Thymus (tissue), 11 donors: ENCODE measurements around the gene TBC1D8. TPM values are rescaled to one million over a fixed set of nuclear protein-coding genes. Genes with fewer than 3 reads are reported as not detected.
A peak's percentile ranks its signal among the peaks of the same experiment; 100 is the strongest.

Experiments used
- DNase-seq, 9 donors: peaks; one replicate each; pipeline ENCODE4 v3.0.0-alpha.2; 2013; ENCODE audit warnings: low spot score in 9 of 9, low read depth in 6 of 9, missing footprints in 1 of 9
- H3K27ac ChIP-seq, 2 donors: one replicate each; pipeline ENCODE4 v1.5.1; 2013; ENCODE audit warnings: control low read depth in 1 of 2, low read depth in 1 of 2, low read length in 1 of 2, mild to moderate bottlenecking in 1 of 2, moderate library complexity in 1 of 2
- H3K27me3 ChIP-seq, 2 donors: one replicate each; pipeline ENCODE4 v1.5.1; 2013; ENCODE audit warnings: low read length in 1 of 2; ENCODE audit not compliant: control insufficient read depth in 2 of 2, insufficient read depth in 1 of 2
- H3K36me3 ChIP-seq, 2 donors: one replicate each; pipeline ENCODE4 v1.5.1; 2013; ENCODE audit warnings: low read length in 1 of 2, mild to moderate bottlenecking in 1 of 2, moderate library complexity in 1 of 2; ENCODE audit not compliant: control insufficient read depth in 2 of 2, insufficient read depth in 2 of 2
- H3K4me1 ChIP-seq, 2 donors: one replicate each; pipeline ENCODE4 v1.5.1; 2013; ENCODE audit warnings: low read length in 2 of 2; ENCODE audit not compliant: control insufficient read depth in 2 of 2, insufficient read depth in 2 of 2
- H3K4me3 ChIP-seq, 2 donors: one replicate each; pipeline ENCODE4 v1.5.1; 2013; ENCODE audit warnings: low read length in 2 of 2, control low read depth in 1 of 2, mild to moderate bottlenecking in 1 of 2
- H3K9me3 ChIP-seq, 2 donors: one replicate each; pipeline ENCODE4 v1.5.1; 2013; ENCODE audit warnings: low read length in 1 of 2, mild to moderate bottlenecking in 1 of 2; ENCODE audit not compliant: control insufficient read depth in 2 of 2, insufficient read depth in 1 of 2
- WGBS: extraction: QIAGEN DNeasy Blood & Tissue Kit; methylation state at CpG from one replicate; pipeline ENCODE4 v1.1.7; 2013; 5-methylcytosine and 5-hydroxymethylcytosine counted together
- polyA plus RNA-seq: library from polyadenylated mRNA; stranded (reverse); fragments of 200-250 nt; gene quantifications from one replicate; pipeline ENCODE4 v1.2.3, GENCODE V29; 2013
- total RNA-seq: library from RNA; stranded (reverse); fragments of 120-200 nt; gene quantifications from one replicate; pipeline ENCODE4 v1.2.4, GENCODE V29; 2013
- donor health status: healthy.

Gene TBC1D8
- total and polyA plus RNA-seq, 2 donors, result 7.7 to 16.5 TPM

- 90% methylated on average over 8 of the region's 8 CpGs for WGBS
- Histone ChIP-seq H3K36me3 (peaks cover 0 to 2% of the 10 kb centered on the region in 2 donors), H3K27me3 (peaks cover 0 to 4% of the 10 kb centered on the region in 2 donors), H3K4me3 (no peak overlapping the region), H3K27ac (no peak overlapping the region), H3K4me1 (peaks cover 0 to 2% of the 10 kb centered on the region in 2 donors), H3K9me3 (no peaks in the 10 kb centered on the region)
- DNase-seq, result no peak
These were observed 162.4 kb downstream of the TBC1D8 start for GRCh38 chr2:100988630-100989417.

GRCh38 chr2:100987974-100988373 is 163.2 kb downstream of the TBC1D8 start:
- H3K9me3 ChIP-seq, result no peaks in the 10 kb centered on the region
- 93% methylated on average over 4 of the region's 4 CpGs for WGBS
- peaks cover 0 to 4% of the 10 kb centered on the region in 2 donors for H3K27me3 ChIP-seq
- no peak for DNase-seq
- no peak overlapping the region for H3K4me3 ChIP-seq
- peaks cover 0 to 10% of the 10 kb centered on the region in 2 donors for H3K4me1 ChIP-seq
- H3K36me3 ChIP-seq, result peaks cover 0 to 2% of the 10 kb centered on the region in 2 donors
- H3K27ac ChIP-seq, result no peak overlapping the region

- Histone ChIP-seq H3K4me3 (no peak overlapping the region), H3K36me3 (peaks cover 0 to 2% of the 10 kb centered on the region in 2 donors), H3K27me3 (peaks cover 0 to 4% of the 10 kb centered on the region in 2 donors), H3K27ac (no peak overlapping the region), H3K4me1 (peaks cover 0 to 10% of the 10 kb centered on the region in 2 donors), H3K9me3 (no peaks in the 10 kb centered on the region)
- DNase-seq, result no peak
- 93% methylated on average over 3 of the region's 3 CpGs for WGBS
These were observed 163.6 kb downstream of the TBC1D8 start for GRCh38 chr2:100987536-100987935.

GRCh38 chr2:100986157-100986556 is 165.0 kb downstream of the TBC1D8 start:
- Histone ChIP-seq H3K27me3 (peaks cover 0 to 4% of the 10 kb centered on the region in 2 donors), H3K36me3 (peaks cover 0 to 2% of the 10 kb centered on the region in 2 donors), H3K4me3 (no peak overlapping the region), H3K27ac (no peak overlapping the region), H3K9me3 (no peaks in the 10 kb centered on the region), H3K4me1 (peaks cover 0 to 14% of the 10 kb centered on the region in 2 donors)
- no peak for DNase-seq
- WGBS, result 90% methylated on average over 11 of the region's 11 CpGs

GRCh38 chr2:100984892-100985307 is 166.3 kb downstream of the TBC1D8 start:
- Histone ChIP-seq H3K4me1 (peaks cover 0 to 14% of the 10 kb centered on the region in 2 donors), H3K4me3 (no peak overlapping the region), H3K36me3 (peaks cover 0 to 2% of the 10 kb centered on the region in 2 donors), H3K27me3 (peaks cover 0 to 4% of the 10 kb centered on the region in 2 donors), H3K27ac (no peak overlapping the region), H3K9me3 (no peaks in the 10 kb centered on the region)
- WGBS, result 32% methylated on average over 7 of the region's 7 CpGs
- DNase-seq, result peak; percentile 53 to 86 (median 73)

- H3K27ac ChIP-seq, result no peak overlapping the region
- H3K27me3 ChIP-seq, result peaks cover under 1 to 4% of the 10 kb centered on the region in 2 donors
- DNase-seq, result no peak
- no peaks in the 10 kb centered on the region for H3K9me3 ChIP-seq
- peaks cover 0 to 14% of the 10 kb centered on the region in 2 donors for H3K4me1 ChIP-seq
- no peak overlapping the region for H3K4me3 ChIP-seq
- WGBS, result 91% methylated on average over 11 of the region's 11 CpGs
- H3K36me3 ChIP-seq, result peaks cover 0 to 2% of the 10 kb centered on the region in 2 donors
These were observed 167.4 kb downstream of the TBC1D8 start for GRCh38 chr2:100983684-100984310.

DNA sequence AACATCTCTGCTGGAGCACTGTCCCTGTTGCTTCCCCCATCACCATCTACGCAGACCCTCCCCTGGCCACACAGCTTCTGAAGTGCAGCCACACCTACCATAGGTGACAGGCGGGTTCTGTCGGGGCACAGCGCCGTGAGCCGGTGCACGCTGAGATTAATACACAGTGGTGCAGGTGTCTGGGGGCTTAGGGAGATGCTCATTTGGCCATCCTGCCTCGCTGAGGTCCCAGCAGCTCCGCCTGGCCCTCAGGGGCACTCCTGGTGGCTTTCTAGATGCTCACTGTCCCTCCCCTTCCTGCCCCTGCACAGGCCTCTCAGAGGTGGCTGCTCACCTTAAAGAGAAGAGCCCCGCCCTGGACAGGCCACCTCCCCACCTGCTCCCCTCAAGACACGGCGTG is 168.0 kb downstream of the TBC1D8 start:
- Histone ChIP-seq H3K36me3 (peaks cover 0 to 2% of the 10 kb centered on the region in 2 donors), H3K4me1 (peaks cover 0 to 16% of the 10 kb centered on the region in 2 donors), H3K27me3 (peaks cover 2 to 4% of the 10 kb centered on the region in 2 donors), H3K27ac (no peak overlapping the region), H3K4me3 (no peak overlapping the region), H3K9me3 (no peaks in the 10 kb centered on the region)
- 95% methylated on average over 12 of the region's 12 CpGs for WGBS
- no peak for DNase-seq

DNA sequence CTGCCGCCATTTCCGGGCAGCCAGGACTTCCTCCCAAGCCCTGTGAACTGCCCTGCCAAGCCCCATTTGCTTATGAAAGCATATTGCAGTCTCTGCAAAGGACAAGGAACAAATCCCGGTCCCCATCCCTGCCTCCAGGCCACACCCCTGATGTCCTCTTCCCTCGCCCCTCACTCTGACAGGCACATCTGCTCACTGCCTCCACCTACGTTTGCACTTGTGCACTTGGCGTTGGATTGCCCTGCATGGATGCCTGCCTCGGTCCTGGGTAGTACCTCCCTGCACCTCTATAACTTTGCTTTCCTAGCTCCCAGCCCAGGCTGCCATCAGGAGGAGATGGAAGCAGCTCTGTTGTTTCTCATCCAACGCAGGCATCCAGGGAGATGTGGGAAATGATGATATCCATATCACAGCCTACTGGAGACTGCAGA is 168.7 kb downstream of the TBC1D8 start:
- DNase-seq, result no peak
- 92% methylated on average over 8 of the region's 8 CpGs for WGBS
- H3K27ac ChIP-seq, result no peak overlapping the region

DNA sequence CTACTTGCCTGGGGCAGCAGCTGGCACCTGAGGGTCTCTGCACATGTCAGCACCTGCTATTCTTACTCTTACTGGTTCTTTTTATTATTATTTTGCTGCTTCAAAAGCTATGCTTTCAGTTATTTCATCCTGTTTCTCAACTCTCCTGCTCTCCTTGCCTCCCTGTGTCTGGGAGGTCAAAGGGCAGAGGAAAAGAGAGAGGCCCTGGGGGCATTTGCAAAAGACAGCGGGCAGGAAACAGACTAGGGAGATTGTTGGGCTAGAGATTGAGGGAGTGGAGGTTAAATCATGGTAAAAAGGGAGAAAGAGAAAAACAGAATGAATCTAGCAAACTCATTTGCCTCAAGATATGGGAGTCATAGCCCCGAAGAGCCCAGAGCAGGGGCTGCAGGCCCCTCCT is 170.2 kb downstream of the TBC1D8 start:
- peaks cover under 1 to 2% of the 10 kb centered on the region in 2 donors for H3K27me3 ChIP-seq
- no peak overlapping the region for H3K27ac ChIP-seq
- no peaks in the 10 kb centered on the region for H3K9me3 ChIP-seq
- no peak for DNase-seq
- WGBS, result 86% methylated on average over 2 of the region's 2 CpGs
- H3K4me1 ChIP-seq, result peaks cover 0 to 30% of the 10 kb centered on the region in 2 donors
- H3K4me3 ChIP-seq, result no peak overlapping the region
- H3K36me3 ChIP-seq, result no peaks in the 10 kb centered on the region

More for the DNA sequence above, 168.7 kb downstream of the TBC1D8 start:
- Histone ChIP-seq H3K36me3 (no peaks in the 10 kb centered on the region), H3K4me3 (no peak overlapping the region), H3K27me3 (peaks cover 2 to 4% of the 10 kb centered on the region in 2 donors), H3K9me3 (no peaks in the 10 kb centered on the region), H3K4me1 (peaks cover 0 to 17% of the 10 kb centered on the region in 2 donors)
